ENCODE results near the gene ZBTB8B.
"Not testable (repeated sequence)": the region's sequence is repeated elsewhere in the genome, so short reads cannot be mapped to it uniquely, and the experiment has no call there.

The ZBTB8B gene

DNA sequence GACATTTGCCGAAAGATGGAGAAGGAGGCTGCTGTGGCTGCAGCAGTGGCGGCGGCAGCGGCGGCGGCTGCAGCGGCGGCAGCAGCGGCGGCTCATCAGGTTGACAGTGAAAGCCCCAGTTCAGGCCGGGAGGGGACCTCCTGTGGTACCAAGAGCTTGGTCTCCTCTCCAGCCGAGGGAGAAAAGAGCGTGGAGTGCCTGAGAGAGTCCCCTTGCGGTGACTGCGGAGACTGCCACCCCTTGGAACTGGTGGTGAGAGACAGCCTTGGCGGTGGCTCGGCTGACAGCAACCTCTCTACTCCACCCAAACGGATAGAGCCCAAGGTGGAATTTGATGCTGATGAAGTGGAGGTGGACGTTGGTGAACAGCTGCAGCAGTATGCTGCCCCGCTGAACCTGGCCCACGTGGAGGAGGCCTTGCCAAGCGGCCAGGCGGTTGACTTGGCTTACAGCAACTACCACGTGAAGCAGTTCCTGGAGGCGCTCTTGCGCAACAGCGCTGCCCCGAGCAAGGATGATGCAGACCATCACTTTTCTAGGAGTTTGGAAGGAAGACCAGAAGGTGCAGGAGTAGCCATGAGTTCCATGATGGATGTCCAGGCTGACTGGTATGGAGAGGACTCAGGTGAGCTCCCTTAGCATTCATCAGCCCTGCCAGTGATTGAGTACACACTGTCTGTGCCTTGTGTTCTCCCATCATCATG lies 6.3 kb downstream of the ZBTB8B start:
- DNase-seq = no peak

DNA sequence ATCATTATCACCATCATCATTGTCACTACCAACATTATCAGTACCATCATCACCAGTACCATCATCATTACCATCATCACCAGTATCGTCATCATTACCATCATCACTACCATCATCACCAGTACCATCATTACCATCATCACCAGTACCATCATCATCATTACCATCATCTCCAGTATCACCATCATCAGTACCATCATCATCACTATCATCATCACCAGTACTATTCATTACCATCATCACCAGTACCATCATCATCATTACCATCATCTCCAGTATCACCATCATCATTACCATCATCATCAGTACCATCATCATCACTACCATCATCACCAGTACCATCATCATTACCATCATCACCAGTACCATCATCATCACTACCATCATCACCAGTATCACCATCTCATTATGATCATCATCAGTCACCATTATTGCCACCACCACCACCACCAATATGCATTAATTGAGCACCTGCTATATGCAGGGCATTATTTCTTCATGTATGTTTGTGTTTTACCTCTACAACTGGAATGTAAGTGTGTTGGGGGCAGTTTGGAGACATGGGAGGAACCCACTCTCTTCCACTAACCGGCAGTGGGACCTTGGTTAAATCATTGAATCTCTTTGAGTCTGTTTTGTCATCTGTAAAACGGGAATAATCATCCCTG lies 7.0 kb downstream of the ZBTB8B start:
- DNase-seq = no peak

DNA sequence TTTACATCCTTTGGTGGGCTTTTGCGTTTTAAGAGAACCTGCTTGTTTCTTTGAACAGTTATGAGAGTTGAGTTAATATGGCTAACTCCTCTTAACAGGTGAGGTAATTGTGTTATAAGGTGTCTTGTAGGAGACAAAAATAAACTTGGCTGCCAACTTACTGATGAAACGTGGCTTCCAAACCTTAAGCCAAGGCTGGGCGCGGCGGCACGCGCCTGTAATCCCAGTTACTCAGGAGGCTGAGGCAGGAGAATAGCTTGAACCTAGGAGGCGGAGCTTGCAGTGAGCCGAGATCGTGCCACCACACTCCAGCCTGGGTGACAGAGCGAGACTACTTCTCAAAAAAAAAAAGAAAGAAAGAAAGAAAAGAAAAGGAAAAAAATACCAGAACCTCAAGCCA lies 8.1 kb downstream of the ZBTB8B start:
- DNase-seq = not testable (repeated sequence)

DNA sequence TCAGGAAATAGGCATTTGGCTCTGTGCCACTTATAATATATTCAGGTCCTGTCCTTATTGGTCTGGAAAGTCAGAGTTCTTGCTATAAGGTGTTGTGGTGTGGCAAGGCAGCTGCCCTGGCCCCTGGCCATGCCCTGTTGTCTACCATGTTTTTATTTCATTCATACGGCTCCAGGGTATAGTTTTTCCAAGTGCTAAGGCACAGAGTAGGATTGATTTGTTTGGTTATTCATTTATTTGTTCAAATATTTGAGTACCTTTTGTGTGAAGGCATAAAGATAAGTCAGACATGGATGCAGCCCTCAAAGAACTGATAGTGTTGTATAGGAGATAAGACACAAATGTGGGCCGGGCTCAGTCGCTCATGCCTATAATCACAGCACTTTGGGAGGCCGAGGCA lies 10.1 kb downstream of the ZBTB8B start:
- no peak for DNase-seq

DNA sequence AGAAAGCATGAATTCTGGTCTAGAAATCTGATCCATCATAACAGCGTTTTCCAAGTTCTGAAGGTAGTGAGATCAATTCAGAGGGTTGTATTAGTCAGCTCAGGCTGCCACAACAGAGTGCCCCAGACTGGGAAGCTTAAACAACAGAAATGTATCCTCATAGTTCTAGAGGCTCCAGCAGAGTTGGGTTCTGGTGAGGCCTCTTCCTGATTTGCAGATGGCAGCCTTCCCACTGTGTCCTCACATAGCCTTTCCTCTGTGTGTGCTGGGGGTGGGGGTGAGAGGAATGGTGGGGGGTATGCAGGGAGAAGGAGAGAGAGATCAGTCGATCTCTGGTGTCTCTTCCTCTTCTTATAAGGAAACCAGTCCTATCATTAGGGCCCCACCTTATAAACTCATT lies 15.1 kb downstream of the ZBTB8B start:
- DNase-seq = no peak

DNA sequence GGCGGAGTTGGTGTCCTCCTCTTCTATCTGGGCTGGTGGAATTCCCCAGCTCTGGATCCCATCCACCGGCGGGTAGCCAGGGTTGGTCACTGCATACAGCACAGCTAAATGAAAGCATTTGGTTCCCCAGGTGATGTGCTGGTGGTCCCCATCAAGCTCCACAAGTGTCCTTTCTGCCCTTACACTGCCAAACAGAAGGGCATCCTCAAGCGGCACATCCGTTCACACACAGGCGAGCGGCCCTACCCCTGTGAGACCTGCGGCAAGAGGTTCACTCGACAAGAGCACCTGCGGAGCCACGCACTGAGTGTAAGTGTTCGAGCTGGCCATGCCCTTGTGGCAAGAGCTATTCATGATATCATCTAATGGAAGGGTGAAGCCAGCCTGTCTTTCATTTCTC lies 15.9 kb downstream of the ZBTB8B start:
- no peak for DNase-seq

DNA sequence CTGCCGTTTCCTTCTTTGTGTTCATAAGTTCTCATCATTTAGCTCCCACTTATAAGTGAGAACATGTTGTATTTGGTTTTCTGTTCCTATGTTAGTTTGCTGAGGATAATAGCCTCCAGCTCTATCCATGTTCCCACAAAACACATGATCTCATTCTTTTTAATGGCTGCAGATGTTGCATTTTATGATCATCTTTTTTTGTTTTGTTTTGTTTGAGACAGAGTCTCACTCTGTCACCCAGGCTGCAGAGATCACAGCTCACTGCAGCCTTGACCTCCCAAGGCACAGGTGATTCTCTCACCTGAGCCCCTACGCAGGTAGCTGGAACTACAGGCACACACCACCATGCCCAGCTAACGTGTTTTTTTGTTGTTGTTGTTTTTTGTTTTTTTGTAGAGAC lies 16.9 kb downstream of the ZBTB8B start:
- DNase-seq = not testable (repeated sequence)

DNA sequence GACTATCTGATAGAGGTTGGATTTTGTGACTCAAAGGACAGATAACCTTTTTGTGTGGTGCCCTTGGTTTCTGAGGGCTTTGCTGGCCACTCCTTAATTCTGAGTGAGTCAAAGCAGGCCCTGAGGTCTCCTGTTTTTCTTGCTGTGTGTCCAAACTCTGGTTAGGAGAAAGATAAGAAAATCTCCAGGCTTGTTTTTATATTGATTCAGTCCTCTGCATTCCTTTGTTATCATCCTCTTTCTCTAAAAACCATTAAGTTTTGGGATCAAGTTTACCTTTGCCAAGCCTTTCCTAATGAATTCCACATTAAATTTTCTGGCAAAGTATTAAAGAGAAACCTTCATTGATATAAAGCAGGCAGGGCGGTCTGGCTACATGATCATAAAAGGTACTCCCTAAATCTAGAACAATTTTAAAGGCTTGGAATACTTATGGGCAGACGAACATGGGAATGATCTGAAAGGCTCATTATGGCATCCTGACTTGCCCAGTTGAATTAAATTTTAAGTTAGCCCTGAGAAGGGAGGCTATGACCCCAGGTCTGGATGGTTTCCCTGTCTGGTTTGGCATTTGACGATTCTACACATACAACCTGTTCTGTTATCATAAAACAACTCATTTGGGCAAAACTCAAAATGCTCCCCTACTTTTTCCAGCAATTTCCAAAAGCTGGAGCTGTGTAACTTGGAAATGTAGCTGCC lies 20.8 kb downstream of the ZBTB8B start:
- DNase-seq = no peak

DNA sequence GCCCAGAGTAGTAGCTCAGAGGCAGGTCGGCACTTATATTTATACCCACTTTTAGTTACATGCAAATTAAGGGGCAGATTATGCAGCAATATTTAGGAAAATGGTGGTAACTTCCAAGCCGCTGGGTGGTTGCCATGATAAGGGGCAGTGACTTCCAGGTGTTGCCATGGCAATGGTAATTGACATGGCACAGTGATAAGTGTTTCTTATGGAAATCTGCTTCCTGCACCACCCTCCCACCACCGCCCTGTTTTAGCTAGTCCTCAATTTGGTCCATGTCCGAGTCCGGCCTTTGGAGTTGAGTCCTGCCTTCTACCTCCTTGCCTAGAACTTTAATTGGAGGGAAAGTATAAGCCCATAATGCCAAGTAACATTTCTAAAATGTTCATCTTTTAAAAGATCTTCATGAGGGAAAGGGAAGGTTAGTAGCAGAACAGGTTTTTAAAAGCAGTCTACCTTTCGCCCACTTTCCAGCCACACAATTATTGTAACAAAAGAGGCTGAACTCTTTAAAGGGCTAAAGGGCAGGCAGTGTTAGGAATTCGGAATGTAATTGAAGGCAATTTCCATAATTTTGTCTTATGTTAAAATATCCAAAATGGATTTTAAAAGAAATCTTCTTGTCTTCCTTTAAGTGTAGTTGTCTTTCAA lies 21.7 kb downstream of the ZBTB8B start:
- DNase-seq = no peak

DNA sequence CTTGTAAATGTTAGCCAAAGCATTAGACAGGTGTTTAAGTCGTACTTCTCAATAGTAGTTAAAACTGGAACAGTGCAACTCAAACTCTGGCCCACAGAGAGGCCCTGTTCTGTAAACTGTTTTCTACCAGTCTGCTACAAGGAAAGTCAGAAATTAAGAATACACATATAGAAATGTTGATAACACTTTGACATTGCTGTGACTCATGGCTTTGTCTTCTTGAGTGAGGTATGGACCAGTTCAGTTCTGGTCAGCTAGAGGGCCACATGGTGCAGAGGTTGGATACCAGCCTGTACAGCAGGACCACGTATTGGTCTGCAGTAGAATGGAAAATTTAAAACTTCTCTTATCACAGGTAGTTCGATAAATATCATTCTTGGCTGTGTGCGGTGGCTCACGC lies 22.3 kb downstream of the ZBTB8B start:
- no peak for DNase-seq

DNA sequence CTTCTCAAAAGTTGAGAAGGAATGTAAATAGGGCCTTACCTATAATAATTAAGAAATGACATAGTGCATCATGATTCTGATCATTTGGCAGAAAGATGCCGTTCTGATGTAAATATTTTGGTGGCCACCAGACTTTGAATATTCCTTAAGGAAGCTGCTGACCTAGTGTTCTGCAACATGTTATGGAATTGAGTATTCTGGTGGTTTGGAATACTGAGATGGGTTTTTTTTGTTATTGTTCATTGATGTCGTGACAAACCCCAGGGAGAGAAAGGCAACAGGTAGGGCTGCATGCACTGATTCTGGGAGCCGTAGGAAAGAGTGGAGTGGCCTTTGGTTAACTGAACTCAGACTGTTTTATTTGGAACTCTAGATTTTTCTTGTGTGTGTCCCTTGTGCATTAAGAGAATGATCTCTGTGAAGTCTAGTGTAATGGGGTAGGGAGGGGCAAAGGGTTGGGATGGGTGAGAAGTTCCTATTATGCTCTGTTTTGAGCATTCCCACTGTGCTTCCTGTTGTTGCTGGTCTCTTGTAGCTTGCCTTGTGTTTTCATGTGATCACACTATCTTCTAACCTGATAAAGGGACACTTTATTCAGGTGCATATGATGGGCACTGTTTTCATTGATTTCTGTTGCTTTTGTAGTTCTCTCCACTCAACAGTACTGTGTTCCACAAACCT lies 25.0 kb downstream of the ZBTB8B start:
- no peak for DNase-seq

DNA sequence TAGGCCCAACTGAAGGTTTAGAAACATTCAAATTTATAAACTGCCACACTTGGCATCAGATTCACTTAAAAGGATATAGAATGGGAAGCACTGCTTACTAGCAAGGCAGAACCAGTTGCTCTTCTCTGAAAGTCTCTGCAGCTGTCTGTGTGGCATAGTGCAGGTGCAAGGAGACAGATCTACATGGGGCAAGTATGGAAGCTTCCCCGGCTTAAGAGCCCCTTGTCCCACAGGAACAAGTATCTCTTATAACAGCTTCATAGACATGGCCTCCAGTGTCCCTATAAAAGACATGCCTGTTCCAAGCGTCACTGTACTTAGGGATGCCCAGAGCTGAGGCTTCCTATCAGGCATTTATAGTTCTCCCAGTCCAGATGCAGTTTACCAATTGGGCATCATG lies 26.5 kb downstream of the ZBTB8B start:
- DNase-seq = no peak

DNA sequence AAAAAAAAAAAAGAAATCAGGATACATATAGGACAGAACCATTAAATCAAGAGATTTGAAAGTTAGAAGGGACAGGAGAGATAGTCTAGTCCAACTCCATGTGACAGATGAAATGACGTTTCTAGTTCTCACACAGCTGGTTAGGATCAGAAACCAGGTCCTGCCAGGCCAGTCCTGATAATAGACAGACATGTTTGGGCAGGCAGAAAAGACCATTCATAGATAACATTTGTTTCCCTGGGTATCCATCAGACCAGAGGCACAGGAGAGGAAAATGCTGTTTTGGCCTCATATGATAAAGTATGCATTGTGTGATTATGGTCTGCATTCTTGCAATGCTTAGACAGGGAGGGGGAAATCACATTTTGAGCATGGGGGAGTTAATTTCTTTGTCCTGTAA lies 29.3 kb downstream of the ZBTB8B start:
- DNase-seq = no peak

DNA sequence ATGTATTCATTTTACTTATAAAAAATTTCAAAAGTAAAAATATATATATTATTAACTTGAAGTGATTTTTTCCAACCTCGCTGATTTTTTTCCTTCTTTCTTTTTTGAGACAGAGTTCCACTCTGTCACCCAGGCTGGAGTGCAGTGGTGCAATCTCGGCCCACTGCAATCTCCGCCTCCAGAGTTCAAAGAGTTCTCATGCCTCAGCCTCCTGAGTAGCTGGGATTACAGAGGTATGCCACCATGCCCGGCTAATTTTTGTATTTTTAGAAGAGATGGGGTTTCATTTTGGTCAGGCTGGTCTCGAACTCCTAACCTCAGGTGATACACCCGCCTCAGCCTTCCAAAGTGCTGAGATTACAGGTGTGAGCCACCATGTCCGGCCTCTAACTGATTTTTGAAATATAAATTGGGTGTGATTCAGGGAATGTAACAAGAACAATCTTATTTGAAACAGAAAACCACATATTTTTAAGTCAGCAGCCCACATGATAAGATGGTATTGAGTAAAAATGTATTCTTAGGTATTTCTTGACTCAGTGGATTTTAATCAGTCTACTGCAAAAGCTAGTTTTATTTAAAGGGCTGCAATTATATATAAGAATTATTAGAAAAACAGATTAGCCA lies 30.0 kb downstream of the ZBTB8B start:
- no peak for DNase-seq

DNA sequence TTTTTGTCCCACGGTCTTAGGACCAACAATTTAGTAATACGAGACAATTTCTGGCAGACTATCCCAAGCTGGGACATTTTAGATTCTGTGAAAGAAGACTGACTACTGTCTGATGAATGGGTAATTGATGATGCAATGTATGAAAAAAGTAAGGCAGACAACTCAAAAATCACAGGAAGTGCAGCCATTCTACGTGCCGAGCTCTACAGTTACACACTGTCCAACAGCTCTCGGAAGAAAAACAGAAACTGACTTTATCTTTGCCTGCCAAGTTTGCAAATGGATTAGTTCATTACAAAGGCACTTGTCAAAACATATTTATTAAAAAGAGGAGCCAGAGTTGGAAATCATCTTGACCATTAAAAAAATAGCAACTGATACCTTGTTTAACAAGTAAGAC lies 31.3 kb downstream of the ZBTB8B start:
- DNase-seq = no peak

DNA sequence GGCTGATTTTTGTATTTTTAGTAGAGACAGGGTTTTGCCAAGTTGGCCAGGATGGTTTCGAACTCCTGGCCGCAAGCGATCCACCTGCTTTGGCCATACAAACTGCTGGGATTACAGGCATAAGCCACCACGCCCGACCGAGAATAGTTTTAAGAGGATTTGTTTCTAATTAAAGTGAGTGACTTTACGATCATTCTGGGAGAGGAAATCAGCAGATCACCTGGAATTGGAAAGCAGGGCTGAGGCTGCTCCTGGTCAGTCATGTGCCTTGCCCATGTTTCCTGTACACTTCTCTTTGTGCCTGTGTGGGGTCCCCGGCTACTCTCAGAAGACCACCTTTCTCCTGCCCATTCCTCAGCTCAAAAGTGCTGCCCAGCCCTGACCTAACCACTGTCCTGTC lies 33.9 kb downstream of the ZBTB8B start:
- DNase-seq = no peak

DNA sequence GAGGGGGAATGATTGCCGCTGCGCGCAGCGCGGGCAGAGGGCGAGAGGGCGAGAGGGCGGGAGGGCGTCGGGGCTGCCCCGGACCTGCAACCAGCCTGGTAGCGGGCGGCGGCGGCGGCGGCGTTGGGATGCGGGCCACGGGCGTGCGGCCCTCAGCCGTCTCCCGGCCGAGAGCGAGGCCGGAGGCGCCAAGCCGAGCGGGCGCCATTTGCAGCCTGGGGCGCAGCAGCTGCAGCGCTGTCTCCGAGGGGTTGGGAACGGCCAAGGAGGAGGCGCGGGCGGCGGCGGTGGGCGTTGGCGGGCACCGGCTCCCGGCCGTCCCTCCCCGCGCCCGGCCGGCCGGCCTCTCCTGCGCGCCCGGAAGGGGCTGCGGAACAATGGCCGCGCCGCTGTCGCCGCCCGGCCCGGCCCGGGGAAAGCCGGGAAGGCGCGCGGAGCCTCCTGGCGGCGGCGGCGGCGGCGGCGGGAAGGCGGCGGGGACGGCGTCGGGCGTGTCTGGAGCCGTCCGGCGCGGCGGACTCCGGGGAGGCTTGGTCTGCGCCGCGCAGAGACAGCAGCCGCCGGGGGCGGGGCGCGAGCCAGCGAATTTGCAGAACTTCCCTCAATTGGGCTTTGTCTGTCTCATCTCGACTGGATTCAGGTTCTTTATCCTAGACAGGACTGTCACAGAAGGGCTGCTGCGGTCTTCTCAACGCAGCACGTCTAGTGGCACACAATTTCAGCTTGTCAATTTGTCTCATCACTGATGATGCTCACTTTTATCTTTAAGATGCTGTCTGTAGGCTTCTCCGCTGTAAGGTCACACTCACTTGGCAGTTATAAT lies 35.7 kb downstream of the ZBTB8B start:
- DNase-seq = peak; percentile 53 to 66

DNA sequence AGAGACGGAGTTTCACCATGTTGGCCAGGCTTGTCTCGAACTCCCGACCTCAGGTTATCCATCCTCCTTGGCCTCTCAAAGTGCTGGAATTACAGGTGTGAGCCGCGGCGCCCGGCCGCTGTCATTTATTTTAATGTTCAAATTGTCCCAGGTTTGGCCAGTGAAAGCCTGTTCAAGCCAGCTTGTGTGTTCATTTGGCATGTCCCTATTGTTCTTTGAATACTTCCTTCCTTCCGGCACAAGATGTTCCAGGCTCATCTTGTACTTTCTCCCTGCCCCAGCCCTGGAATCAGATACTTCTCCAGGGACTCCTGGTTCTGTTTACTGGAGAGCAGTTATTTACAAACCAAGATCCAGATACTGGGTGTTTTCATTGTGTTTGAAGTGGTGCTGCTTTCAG lies 37.0 kb downstream of the ZBTB8B start:
- DNase-seq = no peak

DNA sequence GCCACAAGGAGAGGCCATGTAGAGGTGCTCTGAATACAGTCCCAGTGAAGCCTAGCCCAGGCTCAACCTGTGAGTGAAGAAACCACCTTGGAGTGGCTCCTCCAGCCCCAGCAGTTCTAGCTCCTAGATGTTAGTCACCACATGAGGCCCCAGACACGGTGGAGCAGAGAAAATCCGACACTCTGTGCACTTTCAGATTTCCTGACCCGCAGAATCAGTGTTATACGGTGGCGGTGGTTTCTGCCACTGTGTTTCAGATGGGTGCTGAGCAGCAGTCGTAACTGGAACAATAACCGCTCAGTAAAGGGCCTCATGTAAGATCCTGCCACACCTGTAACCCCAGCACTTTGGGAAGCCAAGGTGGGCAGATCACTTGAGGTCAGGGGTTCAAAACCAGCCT lies 38.3 kb downstream of the ZBTB8B start:
- no peak for DNase-seq

DNA sequence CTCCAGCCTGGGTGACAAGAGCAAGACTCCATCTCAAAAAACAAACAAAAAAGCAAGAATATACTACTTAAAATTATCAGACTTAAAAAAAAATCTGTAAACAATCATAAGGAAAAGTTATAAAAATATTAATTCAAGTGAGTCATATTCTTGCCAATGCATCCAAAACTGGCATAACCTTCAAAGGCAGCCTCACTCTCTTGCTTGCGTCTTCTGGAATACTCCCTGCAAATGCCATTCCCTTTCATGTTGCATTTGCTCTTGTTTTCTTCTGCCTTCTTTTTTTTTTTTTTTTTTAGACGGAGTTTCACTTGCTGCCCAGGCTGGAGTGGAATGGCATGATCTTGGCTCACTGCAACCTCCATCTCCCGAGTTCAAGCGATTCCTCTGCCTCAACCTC lies 42.1 kb downstream of the ZBTB8B start:
- no peak for DNase-seq

DNA sequence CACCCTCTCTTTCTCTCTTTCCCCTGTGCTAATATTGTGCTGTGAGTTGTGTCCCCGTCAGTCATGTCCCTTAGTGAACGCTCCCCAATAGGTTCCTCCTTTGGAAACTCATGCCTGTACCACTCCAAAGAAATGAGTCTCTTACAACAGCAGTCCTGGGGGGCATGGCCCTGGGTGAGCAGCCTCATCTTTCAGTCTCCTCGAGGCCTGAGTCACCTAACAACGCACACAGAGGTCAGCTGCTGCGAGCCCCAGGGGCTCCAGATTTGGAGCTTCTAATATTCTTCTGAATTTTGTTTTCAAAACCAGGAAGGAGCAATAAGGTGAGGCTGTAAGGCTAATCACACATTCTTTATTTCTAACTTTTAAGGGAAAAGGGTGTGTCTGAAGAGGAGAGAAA lies 43.9 kb downstream of the ZBTB8B start:
- no peak for DNase-seq

DNA sequence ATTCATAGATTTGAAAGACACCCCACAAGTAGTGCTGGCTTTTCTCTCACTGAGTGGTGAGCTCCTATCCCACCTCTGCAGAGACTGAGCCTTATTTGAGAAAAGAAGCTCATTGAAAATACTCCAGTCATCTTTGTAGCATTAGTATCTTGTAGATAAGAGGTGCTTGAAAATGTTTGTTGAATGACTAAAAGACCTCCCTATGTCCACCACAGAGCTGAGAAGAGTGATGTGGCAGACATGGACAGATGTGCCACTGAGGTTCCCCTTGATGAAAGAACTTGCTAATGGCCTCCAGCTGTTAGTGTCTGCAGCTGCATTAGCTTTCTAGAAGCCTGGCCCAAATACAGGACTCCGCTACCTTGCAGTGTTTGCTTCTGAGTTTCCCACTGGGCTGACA lies 45.1 kb downstream of the ZBTB8B start:
- no peak for DNase-seq

Measured in AML-193 (cell line).